Panc1 (cell line): ENCODE results near the gene TMTC3.

ENCODE experiments used
- CTCF ChIP-seq: fragments of 450-650 bp; IDR thresholded peaks from 2 replicates; pipeline ENCODE4 v1.5.1; 2017; ENCODE audit warnings: mild to moderate bottlenecking
- POLR2AphosphoS5 ChIP-seq: IDR thresholded peaks from 2 replicates; pipeline ENCODE4 v1.6.1; 2012; ENCODE audit warnings: mild to moderate bottlenecking, low read depth, low read length, moderate library complexity
- SIN3A ChIP-seq: IDR thresholded peaks from 2 replicates; pipeline ENCODE4 v1.6.1; 2012; ENCODE audit warnings: low read depth, mild to moderate bottlenecking, low read length, moderate library complexity, borderline replicate concordance; ENCODE audit not compliant: insufficient read depth
- TCF7L2 ChIP-seq: IDR thresholded peaks from 2 replicates; pipeline ENCODE4 v1.6.1; 2011; ENCODE audit warnings: mild to moderate bottlenecking, low read depth, low read length, inconsistent platforms
- TF ChIP-seq, protein P1 (sequence below), 2 experiments: IDR thresholded peaks; 2 replicates each; pipeline ENCODE4 v1.6.1; 2011 to 2012; ENCODE audit warnings: low read depth in 2 of 2, control low read depth in 1 of 2, low read length in 1 of 2, mild to moderate bottlenecking in 1 of 2, moderate library complexity in 1 of 2; ENCODE audit not compliant: insufficient read depth in 1 of 2

DNA sequence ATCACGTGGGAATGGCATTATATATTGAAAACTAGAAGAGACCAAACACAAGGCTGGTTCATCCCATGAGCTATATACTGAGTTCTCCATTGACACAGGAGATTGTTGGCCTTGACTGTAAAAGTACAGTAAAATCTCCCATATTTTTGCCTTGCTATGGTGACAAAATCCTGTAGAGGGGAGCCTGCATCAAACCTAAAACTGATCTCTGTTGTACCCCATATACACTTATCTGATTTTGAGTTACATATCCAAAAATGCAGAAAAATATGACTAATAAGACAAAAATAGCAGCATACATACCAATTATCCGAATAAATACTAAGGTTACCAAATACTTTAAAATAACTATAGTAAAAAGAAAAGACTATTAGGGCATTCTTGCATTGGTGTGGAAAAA is 60.4 kb downstream of the TMTC3 start:
- TF ChIP-seq CTCF, result no peak
- TF ChIP-seq POLR2AphosphoS5, result no peak
- TF ChIP-seq TCF7L2, result no peak
- TF ChIP-seq, protein P1, sequence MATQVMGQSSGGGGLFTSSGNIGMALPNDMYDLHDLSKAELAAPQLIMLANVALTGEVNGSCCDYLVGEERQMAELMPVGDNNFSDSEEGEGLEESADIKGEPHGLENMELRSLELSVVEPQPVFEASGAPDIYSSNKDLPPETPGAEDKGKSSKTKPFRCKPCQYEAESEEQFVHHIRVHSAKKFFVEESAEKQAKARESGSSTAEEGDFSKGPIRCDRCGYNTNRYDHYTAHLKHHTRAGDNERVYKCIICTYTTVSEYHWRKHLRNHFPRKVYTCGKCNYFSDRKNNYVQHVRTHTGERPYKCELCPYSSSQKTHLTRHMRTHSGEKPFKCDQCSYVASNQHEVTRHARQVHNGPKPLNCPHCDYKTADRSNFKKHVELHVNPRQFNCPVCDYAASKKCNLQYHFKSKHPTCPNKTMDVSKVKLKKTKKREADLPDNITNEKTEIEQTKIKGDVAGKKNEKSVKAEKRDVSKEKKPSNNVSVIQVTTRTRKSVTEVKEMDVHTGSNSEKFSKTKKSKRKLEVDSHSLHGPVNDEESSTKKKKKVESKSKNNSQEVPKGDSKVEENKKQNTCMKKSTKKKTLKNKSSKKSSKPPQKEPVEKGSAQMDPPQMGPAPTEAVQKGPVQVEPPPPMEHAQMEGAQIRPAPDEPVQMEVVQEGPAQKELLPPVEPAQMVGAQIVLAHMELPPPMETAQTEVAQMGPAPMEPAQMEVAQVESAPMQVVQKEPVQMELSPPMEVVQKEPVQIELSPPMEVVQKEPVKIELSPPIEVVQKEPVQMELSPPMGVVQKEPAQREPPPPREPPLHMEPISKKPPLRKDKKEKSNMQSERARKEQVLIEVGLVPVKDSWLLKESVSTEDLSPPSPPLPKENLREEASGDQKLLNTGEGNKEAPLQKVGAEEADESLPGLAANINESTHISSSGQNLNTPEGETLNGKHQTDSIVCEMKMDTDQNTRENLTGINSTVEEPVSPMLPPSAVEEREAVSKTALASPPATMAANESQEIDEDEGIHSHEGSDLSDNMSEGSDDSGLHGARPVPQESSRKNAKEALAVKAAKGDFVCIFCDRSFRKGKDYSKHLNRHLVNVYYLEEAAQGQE (IDR thresholded peaks at IDR 0.05; ENCODE audit: insufficient read depth in 1 of 2, low read depth in 2 of 2, low read length in 1 of 2), result no peak
- no peak for TF ChIP-seq SIN3A
